HG03575 (cell line): ENCODE measurements around the gene ENTPD3.
A peak's percentile ranks its signal among the peaks of the same experiment; 100 is the strongest.
"Not testable (repeated sequence)": the region's sequence is repeated elsewhere in the genome, so short reads cannot be mapped to it uniquely, and the experiment has no call there.

Experiments
- ATAC-seq: cut with Tn5 transposase; IDR thresholded peaks from one replicate; pipeline ENCODE4 v1.9.1; 2021; ENCODE audit not compliant: unreplicated experiment, insufficient number of reproducible peaks, low FRiP score; ENCODE audit errors: extremely low read depth

Gene ENTPD3

GRCh38 chr3:40456279-40456939 is 69.4 kb downstream of the ENTPD3 start:
- ATAC-seq, result no peak

- ATAC-seq, result peak; percentile 37
Observed at GRCh38 chr3:40456940-40457823, 70.2 kb downstream of the ENTPD3 start, which contains the start of gene RPL14. TSS of gene RPL14 (plus strand) at chr3:40457339. CDS start at chr3:40457472, 133 bp downstream.

- ATAC-seq, result no peak
Observed at GRCh38 chr3:40458473-40458872, 71.5 kb downstream of the ENTPD3 start.

GRCh38 chr3:40460481-40460880 is 73.5 kb downstream of the ENTPD3 start:
- not testable (repeated sequence) for ATAC-seq

- ATAC-seq, result no peak
Observed at GRCh38 chr3:40461161-40461560, 74.2 kb downstream of the ENTPD3 start.

GRCh38 chr3:40462838-40463237 is 75.9 kb downstream of the ENTPD3 start:
- not testable (repeated sequence) for ATAC-seq

- no peak for ATAC-seq
Observed at GRCh38 chr3:40463579-40463978, 76.6 kb downstream of the ENTPD3 start.

- no peak for ATAC-seq
Observed at GRCh38 chr3:40464339-40465110, 77.5 kb downstream of the ENTPD3 start.

GRCh38 chr3:40465111-40465407 is 78.1 kb downstream of the ENTPD3 start:
- no peak for ATAC-seq

- ATAC-seq, result no peak
Observed at GRCh38 chr3:40465456-40465855, 78.5 kb downstream of the ENTPD3 start.

GRCh38 chr3:40468018-40468417 is 81.0 kb downstream of the ENTPD3 start:
- ATAC-seq, result no peak

- ATAC-seq, result no peak
Observed at GRCh38 chr3:40470701-40471100, 83.7 kb downstream of the ENTPD3 start.

- no peak for ATAC-seq
Observed at GRCh38 chr3:40476478-40477470, 89.8 kb downstream of the ENTPD3 start, which contains the start of gene ZNF619. TSS of gene ZNF619 (plus strand) at chr3:40477122. CDS start at chr3:40477980, 858 bp downstream.

- ATAC-seq, result no peak
Observed at GRCh38 chr3:40477666-40478065, 90.7 kb downstream of the ENTPD3 start.
